Aorta (tissue), 5 donors: ENCODE measurements around the gene DPF3. TPM values are rescaled to one million over a fixed set of nuclear protein-coding genes. Genes with fewer than 3 reads are reported as not detected.
A peak's percentile ranks its signal among the peaks of the same experiment; 100 is the strongest.

ENCODE experiments used
- ATAC-seq: fragments of 200-7000 bp; cut with Tn5 transposase; one replicate; pipeline ENCODE4 v1.9.1; 2022; ENCODE audit warnings: moderate library complexity; ENCODE audit not compliant: low FRiP score
- DNase-seq, 2 donors: peaks; one replicate each; pipeline ENCODE4 v3.0.0-alpha.2; 2020
- H3K27ac ChIP-seq, 2 donors: one replicate each; pipeline ENCODE4 v1.5.1; 2013; ENCODE audit warnings: low read length in 2 of 2, mild to moderate bottlenecking in 2 of 2, moderate library complexity in 2 of 2, control low read depth in 1 of 2, inconsistent platforms in 1 of 2, low read depth in 1 of 2
- H3K27me3 ChIP-seq, 2 donors: one replicate each; pipeline ENCODE4 v1.6.1; 2013; ENCODE audit warnings: control low read depth in 1 of 2, low read length in 1 of 2, mild to moderate bottlenecking in 1 of 2, moderate library complexity in 1 of 2; ENCODE audit not compliant: insufficient read depth in 2 of 2, control insufficient read depth in 1 of 2
- H3K36me3 ChIP-seq, 2 donors: one replicate each; pipeline ENCODE4 v1.6.1; 2013; ENCODE audit warnings: control low read depth in 1 of 2, low read length in 1 of 2, mild to moderate bottlenecking in 1 of 2; ENCODE audit not compliant: insufficient read depth in 2 of 2, control insufficient read depth in 1 of 2
- H3K4me1 ChIP-seq, 2 donors: one replicate each; pipeline ENCODE4 v1.6.1; 2013; ENCODE audit warnings: low read length in 2 of 2, control low read depth in 1 of 2, mild to moderate bottlenecking in 1 of 2, moderate library complexity in 1 of 2; ENCODE audit not compliant: insufficient read depth in 2 of 2, control insufficient read depth in 1 of 2
- H3K4me3 ChIP-seq, 2 donors: one replicate each; pipeline ENCODE4 v1.5.1; 2013; ENCODE audit warnings: low read length in 2 of 2, control low read depth in 1 of 2, mild to moderate bottlenecking in 1 of 2
- H3K9me3 ChIP-seq: one replicate; pipeline ENCODE4 v1.6.1; 2013; ENCODE audit warnings: mild to moderate bottlenecking, low read length; ENCODE audit not compliant: control insufficient read depth
- WGBS, 2 donors: extraction: QIAGEN DNeasy Blood & Tissue Kit; methylation state at CpG; one replicate each; pipeline ENCODE4 v1.1.7; 2013; 5-methylcytosine and 5-hydroxymethylcytosine counted together
- intact Hi-C, 2 donors: fragments of 100-400 bp; cut with DNase I; formaldehyde crosslinking; loops; one replicate each; pipeline versions ENCODE4 v1.14.2 to v1.15.0; 2022
- polyA plus RNA-seq, 2 donors: library from polyadenylated mRNA; stranded (reverse); fragments of 200-250 nt; gene quantifications; one replicate each; pipeline ENCODE4 v1.2.3, GENCODE V29; 2013
- total RNA-seq, 2 donors: library from RNA; stranded (reverse); fragmentation: NEBNext Ultra II Directional; extraction: Animal tissue kit (Norgen Biotek cat#: 25700); gene quantifications; one replicate each; pipeline ENCODE4 v1.2.1, GENCODE V29; 2021
- donor health status: healthy with polysubstance abuse.
- donor health status: Bipolar disorder and iron deficiency.
- donor health status: DM: no; HTN: no; CAD: no.
- donor health status: DM: no; HTN: no; CAD: no.
- donor health status: DM: yes; HTN: yes; CAD: no.

The DPF3 gene
- total and polyA plus RNA-seq, 4 donors: 0.15 to 2.2 (median 0.70) TPM

DNA sequence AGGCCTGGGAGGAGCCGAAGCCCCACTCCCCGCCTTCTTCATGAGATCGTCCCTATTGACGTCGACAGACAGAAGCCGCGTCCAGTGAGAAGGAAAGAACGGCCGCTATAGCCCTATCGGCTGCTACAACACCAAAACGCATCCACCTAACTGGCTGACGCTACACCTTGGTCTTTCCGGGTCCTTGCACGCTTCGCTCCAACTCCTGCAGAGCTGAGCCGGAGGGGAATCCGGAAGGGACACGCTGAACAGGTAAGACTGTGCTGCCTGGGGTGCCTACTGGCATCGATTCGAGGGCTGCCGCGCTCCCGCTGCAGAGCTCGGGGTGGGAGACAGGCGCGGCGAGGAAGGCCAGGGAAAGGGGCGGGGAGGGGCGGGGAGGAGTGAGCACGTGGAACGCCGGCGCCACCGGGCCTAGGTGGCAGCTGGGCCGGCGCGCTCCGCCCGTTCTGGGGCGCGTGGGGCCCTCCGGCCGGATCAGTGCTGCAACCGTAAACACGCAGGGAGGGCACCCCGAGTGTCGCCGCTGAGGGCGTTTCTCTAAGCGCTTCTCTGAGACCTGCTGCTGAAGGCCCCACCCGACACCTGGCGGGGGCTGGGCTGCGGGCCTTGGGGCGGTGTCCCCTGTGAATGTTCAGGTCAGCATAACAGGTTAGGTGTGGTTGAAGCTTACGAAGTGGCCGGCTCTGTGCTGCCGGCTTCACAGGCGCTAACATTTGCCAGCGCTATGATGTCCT, 32.6 kb upstream of the DPF3 start, which contains the start of gene DCAF4:
Gene DCAF4 (plus strand): TSS at position 173 of the 737 bp plus-strand sequence. CDS start 11,515 bp downstream, outside the sequence.
- peak within 1 kb of the TSS in 1 of 2 donors; percentile 38 for H3K27ac ChIP-seq
- ATAC-seq: peak; percentile 97
- no peaks in the 10 kb centered on the region for H3K4me1 ChIP-seq
- H3K27me3 ChIP-seq: no peaks in the 10 kb centered on the region
- peak within 1 kb of the TSS; percentile 38 to 60 for H3K4me3 ChIP-seq
- peak; percentile 97 to 98 for DNase-seq
- WGBS, 2 donors: 0% methylated on average over 59 of the region's 59 CpGs
- intact Hi-C loops: no loop called here
- no peaks in the 10 kb centered on the region for H3K36me3 ChIP-seq
- no peaks in the 10 kb centered on the region for H3K9me3 ChIP-seq

DNA sequence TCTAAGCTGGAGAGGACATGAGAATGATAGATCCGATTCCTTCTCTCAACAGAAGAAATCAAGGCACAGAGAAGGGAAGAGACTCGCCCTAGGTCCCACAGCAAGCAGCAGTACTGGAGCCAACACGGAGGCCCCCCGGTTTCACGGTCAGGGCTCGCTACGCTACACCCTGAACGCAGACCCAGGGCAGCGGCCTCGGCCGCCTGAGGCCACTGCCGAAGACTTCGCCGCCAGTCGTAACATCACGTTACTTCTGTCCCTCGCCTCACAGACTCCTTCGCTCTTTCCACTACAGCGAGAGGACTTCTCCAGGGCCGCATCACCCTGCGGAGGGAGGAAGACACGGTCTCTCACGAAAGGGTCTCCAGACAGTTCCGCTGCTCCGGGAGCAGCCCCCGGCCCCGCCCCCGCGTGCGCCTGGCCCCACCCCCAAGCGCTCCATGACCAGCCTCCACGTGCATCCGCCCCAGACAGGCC, 32.0 kb upstream of the DPF3 start:
- Histone ChIP-seq H3K27me3 (no peaks in the 10 kb centered on the region), H3K4me3 (peak overlapping the region in 1 of 2 donors; percentile 2), H3K9me3 (no peaks in the 10 kb centered on the region), H3K27ac (no peak overlapping the region), H3K4me1 (no peaks in the 10 kb centered on the region), H3K36me3 (no peaks in the 10 kb centered on the region)
- ATAC-seq: peak; percentile 60
- DNase-seq: no peak
- 4 to 6% methylated on average over 30 to 33 of the region's 33 CpGs for WGBS, 2 donors
- intact Hi-C loops: no loop called here

DNA sequence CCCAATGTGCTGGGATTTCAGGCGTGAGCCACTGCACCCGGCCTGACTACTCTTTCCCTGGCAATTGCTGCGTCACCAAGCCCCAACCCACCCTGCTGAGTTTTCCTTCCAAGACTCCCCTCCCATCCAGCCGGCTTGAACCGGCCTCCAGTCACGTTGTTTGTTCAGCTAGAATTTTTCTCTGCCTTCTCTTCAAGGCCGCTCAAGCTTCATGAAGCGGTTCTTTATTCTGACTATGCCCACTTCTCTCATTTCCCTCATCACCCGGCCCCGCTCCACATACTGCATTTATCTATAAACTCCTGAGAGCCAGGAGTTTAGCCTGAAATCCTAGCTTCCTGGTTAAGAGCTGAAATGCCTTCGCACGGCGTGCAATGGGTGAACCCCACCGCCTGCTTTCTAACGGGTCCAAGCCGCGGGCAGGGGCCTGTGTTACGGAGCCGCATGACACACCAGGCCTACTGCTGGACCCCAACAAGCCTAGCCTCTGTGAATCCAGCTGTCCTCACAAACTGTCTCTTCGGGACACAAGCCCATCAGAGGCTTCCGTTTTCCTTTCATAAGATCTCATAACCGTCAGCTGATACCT, 31.4 kb upstream of the DPF3 start:
- WGBS, 2 donors: 86 to 90% methylated on average over 22 of the region's 22 CpGs
- no peak for ATAC-seq
- intact Hi-C loops: no loop called here
- H3K36me3 ChIP-seq: no peaks in the 10 kb centered on the region
- no peaks in the 10 kb centered on the region for H3K27me3 ChIP-seq
- H3K27ac ChIP-seq: no peak overlapping the region
- no peak for DNase-seq
- H3K9me3 ChIP-seq: no peaks in the 10 kb centered on the region
- H3K4me1 ChIP-seq: no peaks in the 10 kb centered on the region
- H3K4me3 ChIP-seq: no peak overlapping the region

DNA sequence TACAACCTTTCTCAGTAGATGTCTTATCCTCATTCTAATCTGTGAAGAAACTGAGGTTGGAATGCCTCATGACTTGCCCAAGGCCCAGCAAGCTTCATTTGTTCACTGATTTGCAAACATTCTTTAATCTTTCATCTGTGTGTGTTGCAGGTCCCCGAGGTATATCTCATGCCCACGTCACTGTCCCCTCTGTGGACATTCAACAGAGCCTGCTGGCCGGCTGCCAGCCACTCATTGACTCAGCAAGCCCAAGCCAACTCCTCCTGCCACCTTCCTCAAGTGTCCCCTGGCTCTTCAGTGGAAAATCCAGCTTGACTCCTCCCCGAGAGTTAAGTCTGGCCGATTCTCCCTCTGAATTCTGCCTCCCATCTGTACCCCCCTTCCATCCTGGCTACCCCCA, 30.4 kb upstream of the DPF3 start:
- Histone ChIP-seq H3K4me3 (no peak overlapping the region), H3K27me3 (no peaks in the 10 kb centered on the region), H3K36me3 (no peaks in the 10 kb centered on the region), H3K9me3 (no peaks in the 10 kb centered on the region), H3K4me1 (no peaks in the 10 kb centered on the region), H3K27ac (no peak overlapping the region)
- ATAC-seq (no peak), DNase-seq (no peak)
- intact Hi-C loops: no loop called here
- WGBS, 2 donors: 51% methylated on average over 5 of the region's 5 CpGs

DNA sequence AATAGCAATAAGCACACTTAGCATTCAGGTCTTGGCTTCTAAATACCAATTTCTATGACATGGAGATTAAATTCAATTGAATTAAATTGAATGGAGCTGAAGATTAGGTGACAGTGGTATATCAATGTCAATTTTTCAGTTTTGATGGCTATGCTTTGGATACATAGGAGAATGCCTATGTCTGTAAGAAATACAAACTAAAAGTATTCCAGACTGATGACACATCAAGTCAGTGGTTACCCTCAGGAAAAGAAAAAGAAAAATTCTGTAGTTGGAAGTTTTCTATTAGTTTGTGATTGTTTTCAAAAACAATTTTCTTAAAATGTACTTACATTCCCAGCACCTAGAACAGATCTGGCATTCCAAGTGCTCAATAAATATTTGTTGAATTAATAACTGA, 27.5 kb upstream of the DPF3 start:
- ATAC-seq: no peak
- H3K27ac ChIP-seq: no peak overlapping the region
- H3K36me3 ChIP-seq: no peaks in the 10 kb centered on the region
- no peaks in the 10 kb centered on the region for H3K27me3 ChIP-seq
- intact Hi-C loops: no loop called here
- DNase-seq: no peak
- no peaks in the 10 kb centered on the region for H3K9me3 ChIP-seq
- H3K4me3 ChIP-seq: no peak overlapping the region
- H3K4me1 ChIP-seq: peaks cover 3 to 4% of the 10 kb centered on the region in 2 donors

DNA sequence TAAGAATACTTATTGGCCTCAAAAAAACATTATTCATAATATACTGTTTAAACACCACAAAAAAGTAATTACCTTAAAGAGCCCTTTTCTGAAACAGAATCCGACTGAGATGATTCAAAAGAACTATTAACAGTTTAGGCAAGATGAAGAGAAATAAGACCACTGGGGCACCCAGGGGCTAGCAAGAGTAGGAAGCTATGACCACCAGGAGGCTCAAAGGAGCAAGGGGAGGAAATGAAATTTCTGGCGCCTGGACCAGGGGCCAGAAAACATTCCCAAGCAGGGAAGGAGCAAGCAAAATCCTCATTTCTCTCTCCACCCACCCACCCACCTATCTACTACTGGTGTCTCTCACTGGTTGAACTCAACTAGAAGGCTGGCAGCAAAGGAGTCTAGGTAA, 26.1 kb upstream of the DPF3 start:
- ATAC-seq: no peak
- no peak for DNase-seq
- Histone ChIP-seq H3K9me3 (no peaks in the 10 kb centered on the region), H3K27ac (no peak overlapping the region), H3K36me3 (no peaks in the 10 kb centered on the region), H3K4me3 (no peak overlapping the region), H3K4me1 (peaks cover 4 to 8% of the 10 kb centered on the region in 2 donors), H3K27me3 (no peaks in the 10 kb centered on the region)
- 94 to 97% methylated on average over 2 of the region's 2 CpGs for WGBS, 2 donors
- intact Hi-C loops: no loop called here

DNA sequence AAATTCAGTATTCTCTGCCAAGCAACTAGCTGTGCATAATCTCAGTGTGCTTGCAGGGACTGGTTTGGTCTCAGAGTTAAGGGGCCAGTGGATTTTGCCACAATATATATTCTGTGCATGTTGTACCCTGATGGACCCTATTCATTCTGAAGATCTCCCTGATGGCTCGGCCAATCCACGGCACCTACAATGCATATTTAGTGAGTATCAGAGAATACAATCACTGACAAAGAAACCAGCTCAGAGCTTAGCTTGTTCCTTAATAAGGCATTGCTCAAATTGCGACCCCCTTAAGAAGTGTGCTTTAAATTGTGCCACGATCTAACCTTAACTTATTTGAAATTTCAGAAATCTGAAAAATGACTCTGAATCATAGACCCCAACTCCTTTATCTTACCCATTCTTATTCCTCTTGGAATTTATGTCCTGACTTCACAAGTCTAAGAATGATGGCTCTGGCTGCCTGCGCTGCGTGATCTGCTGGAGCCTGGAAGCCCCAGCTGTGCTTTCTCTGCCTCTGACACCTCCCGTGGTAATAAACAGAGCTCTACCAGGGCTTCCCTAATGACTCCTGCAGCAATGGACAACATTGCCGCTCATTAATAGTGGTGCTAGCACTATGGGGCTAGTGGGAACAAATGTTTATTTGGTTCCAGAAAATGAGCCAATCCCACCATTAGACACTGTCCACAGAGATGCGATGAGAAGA, 23.3 kb upstream of the DPF3 start:
- Histone ChIP-seq H3K4me3 (no peak overlapping the region), H3K36me3 (no peaks in the 10 kb centered on the region), H3K4me1 (peaks cover 4 to 8% of the 10 kb centered on the region in 2 donors), H3K27ac (peak overlapping the region; percentile 40 to 59), H3K9me3 (no peaks in the 10 kb centered on the region), H3K27me3 (no peaks in the 10 kb centered on the region)
- WGBS, 2 donors: 68 to 69% methylated on average over 9 of the region's 9 CpGs
- intact Hi-C loops: no loop called here
- ATAC-seq: no peak
- no peak for DNase-seq

DNA sequence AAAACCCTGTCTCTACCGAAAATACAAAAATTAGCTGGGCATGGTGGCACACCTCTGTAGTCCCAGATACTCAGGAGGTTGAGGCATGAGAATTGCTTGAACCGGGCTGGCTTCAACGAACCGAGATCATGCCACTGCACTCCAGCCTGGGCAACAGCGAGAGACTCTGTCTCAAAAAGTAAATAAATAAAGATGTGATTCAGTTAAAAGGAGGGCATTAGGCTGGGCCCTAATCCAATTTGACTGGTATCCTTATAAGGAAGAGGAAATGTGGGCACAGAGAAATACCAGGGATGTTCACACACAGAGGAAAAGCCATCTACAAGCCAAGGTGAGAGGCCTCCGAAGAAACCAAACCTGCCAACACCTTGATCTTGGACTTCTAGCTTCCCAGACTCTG, 22.3 kb upstream of the DPF3 start:
- Histone ChIP-seq H3K9me3 (no peaks in the 10 kb centered on the region), H3K27me3 (no peaks in the 10 kb centered on the region), H3K4me1 (peaks cover 4 to 8% of the 10 kb centered on the region in 2 donors), H3K27ac (peak overlapping the region; percentile 59 to 84), H3K36me3 (no peaks in the 10 kb centered on the region), H3K4me3 (no peak overlapping the region)
- ATAC-seq (peak; percentile 54), DNase-seq (no peak)
- WGBS, 2 donors: 4 to 6% methylated on average over 6 of the region's 6 CpGs
- intact Hi-C loops: no loop called here
